OCI-LY7 (cell line): Measurements from ENCODE around the gene DNPH1. TPM values are rescaled to one million over a fixed set of nuclear protein-coding genes. Genes with fewer than 3 reads are reported as not detected.

Source experiments
- BruUV-seq: library from RNA; stranded (reverse); fragments of 400-500 nt; replicated peaks from 2 replicates; lab custom pipeline; 2021; lab: Mats Ljungman, UMichigan
- CTCF ChIA-PET: fragments of 300-600 bp; sonication (Branson Sonifier 250); formaldehyde crosslinking; loops from one replicate; lab custom pipeline; 2022; ENCODE audit warnings: antibody characterized with exemption; ENCODE audit not compliant: unreplicated experiment; lab: Charles Lee
- POLR2A ChIA-PET: fragments of 300-600 bp; sonication (Branson Sonifier 250); formaldehyde crosslinking; loops from one replicate; lab custom pipeline; 2022; ENCODE audit warnings: antibody characterized with exemption; lab: Charles Lee
- DNase-seq: peaks from one replicate; pipeline ENCODE4 v3.0.0-alpha.2; 2015; ENCODE audit warnings: low spot score
- H2AFZ ChIP-seq: fragments of 200-600 bp; sonication (generic), shearing (Covaris generic); 2 replicates; pipeline ENCODE4 v1.6.1; 2014; ENCODE audit warnings: mild to moderate bottlenecking, antibody characterized with exemption, low read length, moderate library complexity
- H3K27ac ChIP-seq: fragments of 200-600 bp; sonication (generic); 2 replicates; pipeline ENCODE4 v1.5.1; 2014; ENCODE audit warnings: mixed run types, low read depth, mild to moderate bottlenecking, moderate library complexity, low read length, inconsistent platforms; ENCODE audit not compliant: poor library complexity, severe bottlenecking
- H3K36me3 ChIP-seq: fragments of 200-600 bp; sonication (generic); 2 replicates; pipeline ENCODE4 v1.6.1; 2014; ENCODE audit warnings: mild to moderate bottlenecking, antibody characterized with exemption, low read length, moderate library complexity, mixed read lengths; ENCODE audit not compliant: insufficient read depth
- H3K4me1 ChIP-seq: fragments of 200-600 bp; sonication (generic); 2 replicates; pipeline ENCODE4 v1.5.1; 2014; ENCODE audit warnings: mild to moderate bottlenecking, low read length; ENCODE audit not compliant: insufficient read depth, poor library complexity, severe bottlenecking
- H3K4me2 ChIP-seq: fragments of 200-600 bp; sonication (generic); 2 replicates; pipeline ENCODE4 v1.6.1; 2014; ENCODE audit warnings: mild to moderate bottlenecking, low read length
- H3K4me3 ChIP-seq: fragments of 200-600 bp; sonication (generic); 2 replicates; pipeline ENCODE4 v1.5.1; 2014; ENCODE audit warnings: mild to moderate bottlenecking, low read depth, low read length; ENCODE audit not compliant: poor library complexity, severe bottlenecking
- H3K79me2 ChIP-seq: fragments of 200-600 bp; sonication (generic); 2 replicates; pipeline ENCODE4 v1.6.1; 2016; ENCODE audit warnings: low read depth, mild to moderate bottlenecking, low read length, moderate library complexity, mixed read lengths; ENCODE audit not compliant: insufficient read depth
- H3K9me2 ChIP-seq: fragments of 200-600 bp; sonication (generic); 2 replicates; pipeline ENCODE4 v1.6.1; 2016; ENCODE audit warnings: mild to moderate bottlenecking, low read length, mixed read lengths; ENCODE audit not compliant: insufficient read depth
- H3K9me3 ChIP-seq: fragments of 200-600 bp; sonication (generic); 2 replicates; pipeline ENCODE4 v1.6.1; 2014; ENCODE audit warnings: mild to moderate bottlenecking, mixed run types, low read length, mixed read lengths
- H4K20me1 ChIP-seq: fragments of 200-600 bp; sonication (generic); 2 replicates; pipeline ENCODE4 v1.6.1; 2014; ENCODE audit warnings: mild to moderate bottlenecking, antibody characterized with exemption, low read length, moderate library complexity, mixed read lengths; ENCODE audit not compliant: insufficient read depth
- EZH2phosphoT487 ChIP-seq: fragments of 200-600 bp; sonication (generic); IDR thresholded peaks from 2 replicates; pipeline ENCODE4 v1.6.1; 2018; ENCODE audit warnings: low read depth, borderline replicate concordance, mild to moderate bottlenecking, mixed run types, antibody characterized with exemption, low read length, moderate library complexity, mixed read lengths
- intact Hi-C: fragments of 100-400 bp; cut with micrococcal nuclease; formaldehyde crosslinking; loops from one replicate; pipeline ENCODE4 v1.10.0; 2022; ENCODE audit not compliant: unreplicated experiment
- total RNA-seq, 2 experiments: library from RNA; depleted of rRNA in 1 of 2; stranded (reverse); fragments of >200 nt in 1 of 2; shearing (Covaris generic) in 1 of 2; gene quantifications; 2 replicates each; pipeline ENCODE4 v1.2.3, GENCODE V29; 2014 to 2022
- TF ChIP-seq, protein P1 (sequence below): fragments of 200-600 bp; sonication (generic); conservative IDR thresholded peaks from 2 replicates; pipeline ENCODE4 v1.5.1; 2014; ENCODE audit warnings: mild to moderate bottlenecking, antibody characterized with exemption, low read length, moderate library complexity, mixed read lengths

DNPH1 gene
- total RNA-seq, 2 experiments from 2014 or later, result 65.5 to 111 TPM

DNA sequence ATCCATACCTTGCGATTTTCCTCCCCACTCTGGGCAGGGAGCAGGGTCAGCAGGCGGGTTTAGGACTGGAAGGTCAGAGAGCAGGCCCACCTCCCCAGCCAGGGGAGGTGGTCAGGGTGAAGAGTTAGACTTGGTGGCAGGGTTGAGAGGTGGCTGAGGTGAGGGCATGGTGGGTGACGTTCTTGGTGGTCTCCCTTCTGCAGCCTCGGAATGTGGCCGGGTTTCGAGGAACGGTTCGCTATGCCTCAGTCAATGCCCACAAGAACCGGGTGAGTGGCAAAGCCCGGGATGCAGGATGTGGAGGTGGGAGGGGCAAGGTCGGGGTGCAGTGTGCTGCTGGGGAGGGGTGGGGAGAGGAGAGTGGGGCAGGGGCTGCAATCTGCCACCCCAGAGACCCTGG is 25.6 kb upstream of the DNPH1 start:
- Histone ChIP-seq H3K4me2 (no peak overlapping the region), H2AFZ (no peak overlapping the region), H3K9me2 (no peaks in the 10 kb centered on the region), H3K27ac (no peak overlapping the region), H3K4me1 (no peaks in the 10 kb centered on the region), H3K79me2 (no peaks in the 10 kb centered on the region), H3K36me3 (no peaks in the 10 kb centered on the region), H3K9me3 (no peaks in the 10 kb centered on the region), H3K4me3 (no peak overlapping the region), H4K20me1 (no peaks in the 10 kb centered on the region)
- CTCF ChIA-PET, result no interaction called here
- no peak for TF ChIP-seq EZH2phosphoT487
- TF ChIP-seq, protein P1, sequence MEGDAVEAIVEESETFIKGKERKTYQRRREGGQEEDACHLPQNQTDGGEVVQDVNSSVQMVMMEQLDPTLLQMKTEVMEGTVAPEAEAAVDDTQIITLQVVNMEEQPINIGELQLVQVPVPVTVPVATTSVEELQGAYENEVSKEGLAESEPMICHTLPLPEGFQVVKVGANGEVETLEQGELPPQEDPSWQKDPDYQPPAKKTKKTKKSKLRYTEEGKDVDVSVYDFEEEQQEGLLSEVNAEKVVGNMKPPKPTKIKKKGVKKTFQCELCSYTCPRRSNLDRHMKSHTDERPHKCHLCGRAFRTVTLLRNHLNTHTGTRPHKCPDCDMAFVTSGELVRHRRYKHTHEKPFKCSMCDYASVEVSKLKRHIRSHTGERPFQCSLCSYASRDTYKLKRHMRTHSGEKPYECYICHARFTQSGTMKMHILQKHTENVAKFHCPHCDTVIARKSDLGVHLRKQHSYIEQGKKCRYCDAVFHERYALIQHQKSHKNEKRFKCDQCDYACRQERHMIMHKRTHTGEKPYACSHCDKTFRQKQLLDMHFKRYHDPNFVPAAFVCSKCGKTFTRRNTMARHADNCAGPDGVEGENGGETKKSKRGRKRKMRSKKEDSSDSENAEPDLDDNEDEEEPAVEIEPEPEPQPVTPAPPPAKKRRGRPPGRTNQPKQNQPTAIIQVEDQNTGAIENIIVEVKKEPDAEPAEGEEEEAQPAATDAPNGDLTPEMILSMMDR, result no peak
- POLR2A ChIA-PET, result no interaction called here
- intact Hi-C loops, result no loop called here
- DNase-seq, result no peak
- no TSS peak for BruUV-seq

DNA sequence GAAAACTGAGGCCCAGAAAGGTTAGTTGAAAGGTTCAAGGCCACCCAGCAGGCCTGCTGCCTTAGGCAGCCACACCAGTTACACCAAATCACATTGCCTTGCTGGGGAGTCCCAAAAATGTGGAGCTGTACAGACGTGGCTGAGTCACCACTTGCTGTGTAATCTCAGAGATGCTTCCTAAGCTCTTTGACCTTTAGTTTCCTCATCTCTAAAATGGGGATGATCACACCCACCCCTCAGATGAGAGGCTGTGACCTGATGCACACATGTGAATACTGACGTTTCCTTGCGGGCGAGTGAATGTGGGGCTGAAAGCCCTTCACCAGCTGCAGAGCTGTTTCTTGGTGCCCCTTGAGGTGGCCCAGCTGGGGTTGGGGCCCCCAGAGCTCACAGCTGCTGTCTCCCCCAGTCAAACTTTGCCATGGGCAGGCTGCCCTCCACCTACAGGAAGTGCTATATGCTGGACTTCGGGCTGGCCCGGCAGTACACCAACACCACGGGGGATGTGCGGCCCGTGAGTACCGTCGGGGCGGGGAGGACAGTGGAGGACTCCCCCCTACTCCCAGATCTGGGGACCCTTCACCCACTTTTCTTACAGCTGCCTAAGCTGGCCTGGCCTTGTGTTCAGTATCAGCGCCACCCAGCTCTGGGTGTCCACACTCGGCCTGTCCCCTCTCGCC is 25.0 kb upstream of the DNPH1 start:
- Histone ChIP-seq H3K4me3 (no peak overlapping the region), H3K4me2 (no peak overlapping the region), H3K9me3 (no peaks in the 10 kb centered on the region), H3K9me2 (no peaks in the 10 kb centered on the region), H3K36me3 (no peaks in the 10 kb centered on the region), H3K4me1 (no peaks in the 10 kb centered on the region), H2AFZ (no peak overlapping the region), H3K27ac (no peak overlapping the region), H3K79me2 (no peaks in the 10 kb centered on the region), H4K20me1 (no peaks in the 10 kb centered on the region)
- POLR2A ChIA-PET, result no interaction called here
- no peak for DNase-seq
- CTCF ChIA-PET, result no interaction called here
- intact Hi-C loops, result no loop called here
- TF ChIP-seq EZH2phosphoT487, result no peak
- TF ChIP-seq, protein P1, result no peak
- no TSS peak for BruUV-seq

DNA sequence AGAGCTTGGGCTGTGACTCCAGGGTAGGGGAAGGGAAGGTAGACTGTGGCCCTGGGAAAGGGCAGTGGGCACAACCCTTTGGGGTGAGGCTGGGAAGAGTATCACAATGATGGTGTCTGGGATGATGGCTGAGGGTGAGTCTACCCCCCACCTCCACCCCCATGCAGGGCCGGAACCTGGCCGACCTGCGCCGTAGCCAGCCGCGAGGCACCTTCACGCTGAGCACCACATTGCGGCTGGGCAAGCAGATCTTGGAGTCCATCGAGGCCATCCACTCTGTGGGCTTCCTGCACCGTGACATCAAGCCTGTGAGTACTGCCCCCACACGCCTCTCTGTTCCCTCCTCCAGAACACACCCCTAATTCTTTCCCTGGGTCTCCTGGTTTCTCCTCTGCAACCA is 24.1 kb upstream of the DNPH1 start:
- no TSS peak for BruUV-seq
- H3K4me3 ChIP-seq, result no peak overlapping the region
- H2AFZ ChIP-seq, result no peak overlapping the region
- ChIA-PET CTCF (interaction anchor here (0.6 kb wide), 1 partner anchor 23 kb away, joined by 3 read pairs; no protein-coding TSS in a partner anchor), POLR2A (interaction anchor here (1.0 kb wide), 1 partner anchor 68 kb away, joined by 4 read pairs; no protein-coding TSS in a partner anchor)
- H3K36me3 ChIP-seq, result no peaks in the 10 kb centered on the region
- no peaks in the 10 kb centered on the region for H3K4me1 ChIP-seq
- no peak for DNase-seq
- H3K79me2 ChIP-seq, result no peaks in the 10 kb centered on the region
- H3K9me2 ChIP-seq, result no peaks in the 10 kb centered on the region
- H3K27ac ChIP-seq, result no peak overlapping the region
- H3K9me3 ChIP-seq, result no peaks in the 10 kb centered on the region
- no peak overlapping the region for H3K4me2 ChIP-seq
- intact Hi-C loops, result no loop called here
- TF ChIP-seq, protein P1, result no peak
- TF ChIP-seq EZH2phosphoT487, result no peak
- no peaks in the 10 kb centered on the region for H4K20me1 ChIP-seq
